HCT116 (cell line): Measurements from ENCODE around the gene GNAT1. TPM values are rescaled to one million over a fixed set of nuclear protein-coding genes. Genes with fewer than 3 reads are reported as not detected.

Experiments used
- ATAC-seq: fragments of 200-7000 bp; cut with Tn5 transposase; 2 replicates; pipeline ENCODE4 v1.9.1; 2020; ENCODE audit warnings: mild to moderate bottlenecking, moderate library complexity
- BruUV-seq: library from RNA; stranded (reverse); fragments of 400-500 nt; replicated peaks from 2 replicates; lab custom pipeline; 2021; lab: Mats Ljungman, UMichigan
- CTCF ChIA-PET: fragments of 300-600 bp; sonication (Branson Sonifier 250); formaldehyde crosslinking; loops from one replicate; lab custom pipeline; 2021; ENCODE audit warnings: antibody characterized with exemption; lab: Charles Lee
- POLR2A ChIA-PET: fragments of 300-600, 350-600 bp; sonication (Branson Sonifier 250); formaldehyde crosslinking; loops from one replicate; lab custom pipeline; 2021; ENCODE audit warnings: antibody characterized with exemption; lab: Charles Lee
- RAD21 ChIA-PET, 2 experiments: fragments of 300-600 bp; sonication (Branson Sonifier 250); formaldehyde crosslinking; loops; one replicate each; lab custom pipeline; 2023; ENCODE audit warnings: low total read pairs in 2 of 2; ENCODE audit not compliant: uncharacterized antibody in 2 of 2, unreplicated experiment in 2 of 2, low non-redundant PET in 1 of 2; lab: Charles Lee
- DNase-seq: peaks from one replicate; pipeline ENCODE4 v3.0.0-alpha.2; 2010; ENCODE audit warnings: low read depth, low spot score
- H2AFZ ChIP-seq: fragments of 200-600 bp; shearing (Covaris generic), sonication (generic); 2 replicates; pipeline ENCODE4 v1.6.1; 2017; ENCODE audit warnings: low read depth, mixed run types, mixed read lengths, antibody characterized with exemption, low read length; ENCODE audit not compliant: poor library complexity, severe bottlenecking
- H3K27ac ChIP-seq: 2 replicates; pipeline ENCODE4 v1.5.1; 2012; ENCODE audit warnings: low read depth, low read length
- H3K27me3 ChIP-seq: fragments of 200-600 bp; sonication (generic); 2 replicates; pipeline ENCODE4 v1.6.1; 2016; ENCODE audit warnings: mixed run types, low read length, mixed read lengths; ENCODE audit not compliant: insufficient read depth
- H3K36me3 ChIP-seq, 2 experiments: fragments of 200-500 bp in 1 of 2; fragments of 200-600 bp in 1 of 2; sonication (Bioruptor generic) in 1 of 2; sonication (generic) in 1 of 2; 2 replicates each; pipeline versions ENCODE4 v1.5.1 to v1.6.1; 2014 to 2016; ENCODE audit warnings: low read length in 2 of 2, inconsistent platforms in 1 of 2, mixed read lengths in 1 of 2, mixed run types in 1 of 2; ENCODE audit not compliant: insufficient read depth in 2 of 2, control insufficient read depth in 1 of 2
- H3K4me1 ChIP-seq, 2 experiments: fragments of 200-600 bp in 1 of 2; sonication (generic) in 1 of 2; 2 replicates each; pipeline versions ENCODE4 v1.5.1 to v1.6.1; 2012 to 2017; ENCODE audit warnings: low read length in 2 of 2, inconsistent platforms in 1 of 2, mild to moderate bottlenecking in 1 of 2, mixed read lengths in 1 of 2, mixed run types in 1 of 2, moderate library complexity in 1 of 2; ENCODE audit not compliant: insufficient read depth in 2 of 2, control insufficient read depth in 1 of 2
- H3K4me2 ChIP-seq: fragments of 200-600 bp; sonication (generic); 2 replicates; pipeline ENCODE4 v1.6.1; 2017; ENCODE audit warnings: mixed run types, low read length, mixed read lengths
- H3K4me3 ChIP-seq, 2 experiments: fragments of 200-600 bp in 1 of 2; sonication (generic) in 1 of 2; replicated peaks in 1 of 2; 2 replicates each; pipeline ENCODE4 v1.5.1; 2011 to 2016; ENCODE audit warnings: low read length in 2 of 2, control low read depth in 1 of 2, low read depth in 1 of 2, mild to moderate bottlenecking in 1 of 2, mixed read lengths in 1 of 2, mixed run types in 1 of 2
- H3K79me2 ChIP-seq: fragments of 200-600 bp; sonication (generic); 2 replicates; pipeline ENCODE4 v1.6.1; 2017; ENCODE audit warnings: mild to moderate bottlenecking, mixed run types, low read length, moderate library complexity, mixed read lengths; ENCODE audit not compliant: insufficient read depth
- H3K9ac ChIP-seq: fragments of 200-600 bp; sonication (generic); 2 replicates; pipeline ENCODE4 v1.6.1; 2016; ENCODE audit warnings: low read length, mixed read lengths
- H3K9me2 ChIP-seq: fragments of 200-600 bp; sonication (generic), shearing (Covaris generic); 2 replicates; pipeline ENCODE4 v1.6.1; 2017; ENCODE audit warnings: mixed run types, mild to moderate bottlenecking, moderate library complexity; ENCODE audit not compliant: insufficient read depth
- H3K9me3 ChIP-seq, 2 experiments: fragments of 200-500 bp in 1 of 2; fragments of 200-600 bp in 1 of 2; sonication (Bioruptor generic) in 1 of 2; sonication (generic) in 1 of 2; 2 replicates each; pipeline ENCODE4 v1.6.1; 2014 to 2017; ENCODE audit warnings: low read length in 2 of 2, mixed read lengths in 2 of 2, inconsistent platforms in 1 of 2, low read depth in 1 of 2, mild to moderate bottlenecking in 1 of 2, mixed run types in 1 of 2, moderate library complexity in 1 of 2; ENCODE audit not compliant: control insufficient read depth in 1 of 2, insufficient read depth in 1 of 2
- H4K20me1 ChIP-seq: fragments of 200-600 bp; sonication (generic), shearing (Covaris generic); 2 replicates; pipeline ENCODE4 v1.6.1; 2017; ENCODE audit warnings: mixed run types, mild to moderate bottlenecking, moderate library complexity; ENCODE audit not compliant: insufficient read depth
- CEBPB ChIP-seq: IDR thresholded peaks from 2 replicates; pipeline ENCODE4 v1.6.1; 2012; ENCODE audit warnings: low read depth
- EGR1 ChIP-seq: IDR thresholded peaks from 2 replicates; pipeline ENCODE4 v1.6.1; 2012; ENCODE audit warnings: low read depth
- EZH2 ChIP-seq: fragments of 200-600 bp; sonication (generic); IDR thresholded peaks from 2 replicates; pipeline ENCODE4 v1.6.1; 2017; ENCODE audit warnings: antibody characterized with exemption, mixed run types
- EZH2phosphoT487 ChIP-seq: fragments of 200-600 bp; IDR thresholded peaks from 2 replicates; pipeline ENCODE4 v1.6.1; 2018; ENCODE audit warnings: antibody characterized with exemption, borderline replicate concordance
- FOSL1 ChIP-seq: IDR thresholded peaks from 2 replicates; pipeline ENCODE4 v1.6.1; 2012; ENCODE audit warnings: low read depth
- JUND ChIP-seq: IDR thresholded peaks from 2 replicates; pipeline ENCODE4 v1.6.1; 2012
- POLR2A ChIP-seq: IDR thresholded peaks from 2 replicates; pipeline ENCODE4 v1.7.0; 2011; ENCODE audit warnings: borderline replicate concordance; ENCODE audit not compliant: insufficient read depth, insufficient read length; ENCODE audit errors: extremely low read depth
- POLR2AphosphoS5 ChIP-seq: IDR thresholded peaks from 2 replicates; pipeline ENCODE4 v1.6.1; 2011; ENCODE audit warnings: mild to moderate bottlenecking, low read depth, low read length, moderate library complexity
- RAD21 ChIP-seq: IDR thresholded peaks from 2 replicates; pipeline ENCODE4 v1.6.1; 2012; ENCODE audit warnings: low read depth, mild to moderate bottlenecking
- SIN3A ChIP-seq: IDR thresholded peaks from 2 replicates; pipeline ENCODE4 v1.6.1; 2012; ENCODE audit warnings: low read depth
- SP1 ChIP-seq: IDR thresholded peaks from 2 replicates; pipeline ENCODE4 v1.6.1; 2012; ENCODE audit warnings: low read depth
- SRF ChIP-seq: IDR thresholded peaks from 2 replicates; pipeline ENCODE4 v1.6.1; 2012; ENCODE audit warnings: low read depth
- YY1 ChIP-seq: IDR thresholded peaks from 2 replicates; pipeline ENCODE4 v1.6.1; 2011; ENCODE audit warnings: low read length, low read depth, moderate library complexity, mild to moderate bottlenecking; ENCODE audit not compliant: insufficient replicate concordance; ENCODE audit errors: extremely low read depth
- ZFX ChIP-seq: fragments of 450-650 bp; IDR thresholded peaks from 2 replicates; pipeline ENCODE4 v1.6.1; 2017
- ZNF274 ChIP-seq: fragments of 200-500 bp; sonication (Bioruptor generic); IDR thresholded peaks from 2 replicates; pipeline ENCODE4 v1.6.1; 2014; ENCODE audit warnings: mild to moderate bottlenecking, low read depth, low read length, inconsistent platforms
- intact Hi-C: fragments of 100-400 bp; cut with micrococcal nuclease; formaldehyde crosslinking; loops from 2 replicates; pipeline ENCODE4 v1.10.0; 2022
- total RNA-seq: library from RNA; stranded (reverse); gene quantifications from one replicate; pipeline ENCODE4 v1.2.1, GENCODE V29; 2021; ENCODE audit not compliant: unreplicated experiment
- TF ChIP-seq, protein P1 (sequence below): IDR thresholded peaks from 2 replicates; pipeline ENCODE4 v1.6.1; 2011; ENCODE audit warnings: mild to moderate bottlenecking, low read length, moderate library complexity; ENCODE audit not compliant: insufficient replicate concordance; ENCODE audit errors: extremely low read depth
- TF ChIP-seq, protein P2 (sequence below): IDR thresholded peaks from 2 replicates; pipeline ENCODE4 v1.6.1; 2012; ENCODE audit warnings: low read depth
- TF ChIP-seq, protein P3 (sequence below), 3 experiments: fragments of 200-600 bp in 1 of 3; sonication (generic) in 1 of 3; IDR thresholded peaks in 2 of 3; conservative IDR thresholded peaks in 1 of 3; 2 replicates each; pipeline ENCODE4 v1.5.1; 2012 to 2017; ENCODE audit warnings: low read depth in 2 of 3, low read length in 2 of 3, antibody characterized with exemption in 1 of 3, borderline replicate concordance in 1 of 3, control low read depth in 1 of 3, mild to moderate bottlenecking in 1 of 3, mixed read lengths in 1 of 3, mixed run types in 1 of 3, moderate library complexity in 1 of 3; ENCODE audit not compliant: insufficient read depth in 1 of 3

Gene GNAT1
- total RNA-seq, 1 experiment from 2014 or later: not detected

DNA sequence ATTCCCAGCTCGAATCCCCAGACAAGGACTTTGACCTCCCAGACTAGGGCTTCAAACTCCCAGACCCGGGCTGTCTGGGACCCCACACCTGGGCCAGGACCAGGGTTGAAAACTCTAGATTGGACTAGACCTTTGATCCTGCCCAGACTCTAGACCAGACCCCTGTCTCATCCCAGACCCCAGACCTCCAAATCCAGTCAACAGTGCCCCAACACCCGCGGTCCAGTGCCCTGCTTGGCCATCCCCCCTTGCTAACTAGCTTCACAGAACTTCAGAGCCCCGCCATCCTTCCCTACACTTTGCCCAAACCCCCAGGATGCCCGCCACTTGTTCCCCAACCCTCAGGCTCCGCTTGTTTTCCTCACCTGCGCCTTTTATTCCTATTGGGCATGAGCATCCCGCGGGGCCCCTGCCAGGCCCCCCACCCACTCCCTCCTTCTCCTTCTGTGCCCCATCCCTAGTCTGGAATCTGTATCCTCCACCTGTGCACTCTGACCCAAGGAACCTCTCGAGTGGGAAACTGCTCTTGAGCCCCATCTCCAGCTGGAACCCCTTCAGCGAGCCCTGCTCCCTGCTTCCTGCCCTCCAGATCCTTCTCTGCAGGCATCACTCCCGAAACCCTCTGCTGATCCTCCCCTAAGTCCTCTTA, 45.2 kb downstream of the GNAT1 start:
- Histone ChIP-seq H3K9me2 (no peaks in the 10 kb centered on the region), H3K27ac (peak overlapping the region; percentile 81), H3K9ac (peak overlapping the region; percentile 79), H4K20me1 (0 out of 2 replicates have a peak, but pooled peaks cover 4% of the 10 kb centered on the region), H3K27me3 (no peaks in the 10 kb centered on the region), H3K4me1 (peaks cover 43 to 55% of the 10 kb centered on the region in 2 experiments), H2AFZ (no peak overlapping the region), H3K4me2 (peak overlapping the region; percentile 86), H3K36me3 (peaks cover 0 to 5% of the 10 kb centered on the region in 2 experiments; a peak in 1 of 4 replicates), H3K9me3 (no peaks in the 10 kb centered on the region), H3K4me3 (peak overlapping the region; percentile 80 to 89), H3K79me2 (peaks cover 53% of the 10 kb centered on the region)
- ChIA-PET RAD21 (no interaction called here), CTCF (interaction anchor here (2.9 kb wide), 1 partner anchor 10 kb away, joined by 26 read pairs; no protein-coding TSS in a partner anchor), POLR2A (interaction anchor here (1.1 to 3.5 kb wide), 3 partner anchors 10 to 60 kb away, joined by 3 to 34 read pairs (median 3); no protein-coding TSS in a partner anchor)
- DNase-seq (no peak), ATAC-seq (no peak)
- TF ChIP-seq CEBPB (no peak), YY1 (no peak), ZNF274 (no peak), ZFX (no peak), EZH2phosphoT487 (no peak), RAD21 (no peak), SIN3A (no peak), JUND (no peak), EGR1 (no peak), POLR2AphosphoS5 (no peak), POLR2A (no peak), FOSL1 (no peak), EZH2 (no peak), SRF (no peak), SP1 (no peak)
- TF ChIP-seq, protein P1, sequence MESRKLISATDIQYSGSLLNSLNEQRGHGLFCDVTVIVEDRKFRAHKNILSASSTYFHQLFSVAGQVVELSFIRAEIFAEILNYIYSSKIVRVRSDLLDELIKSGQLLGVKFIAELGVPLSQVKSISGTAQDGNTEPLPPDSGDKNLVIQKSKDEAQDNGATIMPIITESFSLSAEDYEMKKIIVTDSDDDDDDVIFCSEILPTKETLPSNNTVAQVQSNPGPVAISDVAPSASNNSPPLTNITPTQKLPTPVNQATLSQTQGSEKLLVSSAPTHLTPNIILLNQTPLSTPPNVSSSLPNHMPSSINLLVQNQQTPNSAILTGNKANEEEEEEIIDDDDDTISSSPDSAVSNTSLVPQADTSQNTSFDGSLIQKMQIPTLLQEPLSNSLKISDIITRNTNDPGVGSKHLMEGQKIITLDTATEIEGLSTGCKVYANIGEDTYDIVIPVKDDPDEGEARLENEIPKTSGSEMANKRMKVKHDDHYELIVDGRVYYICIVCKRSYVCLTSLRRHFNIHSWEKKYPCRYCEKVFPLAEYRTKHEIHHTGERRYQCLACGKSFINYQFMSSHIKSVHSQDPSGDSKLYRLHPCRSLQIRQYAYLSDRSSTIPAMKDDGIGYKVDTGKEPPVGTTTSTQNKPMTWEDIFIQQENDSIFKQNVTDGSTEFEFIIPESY: no peak
- TF ChIP-seq, protein P2, sequence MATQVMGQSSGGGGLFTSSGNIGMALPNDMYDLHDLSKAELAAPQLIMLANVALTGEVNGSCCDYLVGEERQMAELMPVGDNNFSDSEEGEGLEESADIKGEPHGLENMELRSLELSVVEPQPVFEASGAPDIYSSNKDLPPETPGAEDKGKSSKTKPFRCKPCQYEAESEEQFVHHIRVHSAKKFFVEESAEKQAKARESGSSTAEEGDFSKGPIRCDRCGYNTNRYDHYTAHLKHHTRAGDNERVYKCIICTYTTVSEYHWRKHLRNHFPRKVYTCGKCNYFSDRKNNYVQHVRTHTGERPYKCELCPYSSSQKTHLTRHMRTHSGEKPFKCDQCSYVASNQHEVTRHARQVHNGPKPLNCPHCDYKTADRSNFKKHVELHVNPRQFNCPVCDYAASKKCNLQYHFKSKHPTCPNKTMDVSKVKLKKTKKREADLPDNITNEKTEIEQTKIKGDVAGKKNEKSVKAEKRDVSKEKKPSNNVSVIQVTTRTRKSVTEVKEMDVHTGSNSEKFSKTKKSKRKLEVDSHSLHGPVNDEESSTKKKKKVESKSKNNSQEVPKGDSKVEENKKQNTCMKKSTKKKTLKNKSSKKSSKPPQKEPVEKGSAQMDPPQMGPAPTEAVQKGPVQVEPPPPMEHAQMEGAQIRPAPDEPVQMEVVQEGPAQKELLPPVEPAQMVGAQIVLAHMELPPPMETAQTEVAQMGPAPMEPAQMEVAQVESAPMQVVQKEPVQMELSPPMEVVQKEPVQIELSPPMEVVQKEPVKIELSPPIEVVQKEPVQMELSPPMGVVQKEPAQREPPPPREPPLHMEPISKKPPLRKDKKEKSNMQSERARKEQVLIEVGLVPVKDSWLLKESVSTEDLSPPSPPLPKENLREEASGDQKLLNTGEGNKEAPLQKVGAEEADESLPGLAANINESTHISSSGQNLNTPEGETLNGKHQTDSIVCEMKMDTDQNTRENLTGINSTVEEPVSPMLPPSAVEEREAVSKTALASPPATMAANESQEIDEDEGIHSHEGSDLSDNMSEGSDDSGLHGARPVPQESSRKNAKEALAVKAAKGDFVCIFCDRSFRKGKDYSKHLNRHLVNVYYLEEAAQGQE: no peak
- TF ChIP-seq, protein P3, sequence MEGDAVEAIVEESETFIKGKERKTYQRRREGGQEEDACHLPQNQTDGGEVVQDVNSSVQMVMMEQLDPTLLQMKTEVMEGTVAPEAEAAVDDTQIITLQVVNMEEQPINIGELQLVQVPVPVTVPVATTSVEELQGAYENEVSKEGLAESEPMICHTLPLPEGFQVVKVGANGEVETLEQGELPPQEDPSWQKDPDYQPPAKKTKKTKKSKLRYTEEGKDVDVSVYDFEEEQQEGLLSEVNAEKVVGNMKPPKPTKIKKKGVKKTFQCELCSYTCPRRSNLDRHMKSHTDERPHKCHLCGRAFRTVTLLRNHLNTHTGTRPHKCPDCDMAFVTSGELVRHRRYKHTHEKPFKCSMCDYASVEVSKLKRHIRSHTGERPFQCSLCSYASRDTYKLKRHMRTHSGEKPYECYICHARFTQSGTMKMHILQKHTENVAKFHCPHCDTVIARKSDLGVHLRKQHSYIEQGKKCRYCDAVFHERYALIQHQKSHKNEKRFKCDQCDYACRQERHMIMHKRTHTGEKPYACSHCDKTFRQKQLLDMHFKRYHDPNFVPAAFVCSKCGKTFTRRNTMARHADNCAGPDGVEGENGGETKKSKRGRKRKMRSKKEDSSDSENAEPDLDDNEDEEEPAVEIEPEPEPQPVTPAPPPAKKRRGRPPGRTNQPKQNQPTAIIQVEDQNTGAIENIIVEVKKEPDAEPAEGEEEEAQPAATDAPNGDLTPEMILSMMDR (IDR thresholded peaks at IDR 0.05 in 2 of 3, conservative IDR thresholded peaks at IDR 0.05 in 1 of 3; ENCODE audit: borderline replicate concordance in 1 of 3, insufficient read depth in 1 of 3, low read depth in 2 of 3, low read length in 2 of 3): no peak
- intact Hi-C loops: loop anchor here (1.0 kb wide), 1 partner anchor 15 kb away; no protein-coding TSS in a partner anchor
- BruUV-seq: no TSS peak
